GM23248 (cell line): ENCODE results near the gene ABCD1. TPM values are rescaled to one million over a fixed set of nuclear protein-coding genes. Genes with fewer than 3 reads are reported as not detected.

Experiments used
- DNase-seq: peaks from one replicate; pipeline ENCODE4 v3.0.0-alpha.2; 2015
- H2AFZ ChIP-seq: fragments of 200-600 bp; sonication (generic); 2 replicates; pipeline ENCODE4 v1.6.1; 2016; ENCODE audit warnings: antibody characterized with exemption
- H3F3A ChIP-seq: fragments of 200-600 bp; sonication (generic); 2 replicates; pipeline ENCODE4 v1.6.1; 2016; ENCODE audit warnings: mild to moderate bottlenecking, antibody characterized with exemption, mixed run types; ENCODE audit not compliant: insufficient read depth
- H3K27ac ChIP-seq: fragments of 200-600 bp; sonication (generic); 2 replicates; pipeline ENCODE4 v1.5.1; 2016; ENCODE audit warnings: mild to moderate bottlenecking
- H3K27me3 ChIP-seq: fragments of 200-600 bp; sonication (generic); replicated peaks from 2 replicates; pipeline ENCODE4 v1.6.1; 2016; ENCODE audit warnings: mild to moderate bottlenecking; ENCODE audit not compliant: insufficient read depth
- H3K36me3 ChIP-seq: fragments of 200-600 bp; sonication (generic); 2 replicates; pipeline ENCODE4 v1.6.1; 2016; ENCODE audit warnings: low read depth, mild to moderate bottlenecking
- H3K4me1 ChIP-seq: fragments of 200-600 bp; sonication (generic); 2 replicates; pipeline ENCODE4 v1.6.1; 2016; ENCODE audit warnings: mild to moderate bottlenecking; ENCODE audit not compliant: insufficient read depth
- H3K4me2 ChIP-seq: fragments of 200-600 bp; sonication (generic); one replicate; pipeline ENCODE4 v1.6.1; 2016; ENCODE audit warnings: mild to moderate bottlenecking; ENCODE audit not compliant: unreplicated experiment
- H3K4me3 ChIP-seq: fragments of 200-600 bp; sonication (generic); 2 replicates; pipeline ENCODE4 v1.5.1; 2016; ENCODE audit warnings: mild to moderate bottlenecking
- H3K79me2 ChIP-seq: fragments of 200-600 bp; sonication (generic); 2 replicates; pipeline ENCODE4 v1.6.1; 2016; ENCODE audit warnings: mild to moderate bottlenecking; ENCODE audit not compliant: insufficient read depth
- H3K9ac ChIP-seq: fragments of 200-600 bp; sonication (generic); 2 replicates; pipeline ENCODE4 v1.6.1; 2016; ENCODE audit warnings: mild to moderate bottlenecking
- H3K9me2 ChIP-seq: fragments of 200-600 bp; sonication (generic); 2 replicates; pipeline ENCODE4 v1.6.1; 2016; ENCODE audit warnings: mixed run types, mild to moderate bottlenecking, moderate library complexity; ENCODE audit not compliant: insufficient read depth
- H3K9me3 ChIP-seq: fragments of 200-600 bp; sonication (generic); one replicate; pipeline ENCODE4 v1.6.1; 2017; ENCODE audit warnings: low read depth
- H4K20me1 ChIP-seq: fragments of 200-600 bp; sonication (generic); 2 replicates; pipeline ENCODE4 v1.6.0; 2016; ENCODE audit not compliant: insufficient read depth
- EZH2 ChIP-seq: fragments of 200-600 bp; sonication (generic); IDR thresholded peaks from 2 replicates; pipeline ENCODE4 v1.6.1; 2018; ENCODE audit warnings: antibody characterized with exemption, mild to moderate bottlenecking; ENCODE audit not compliant: insufficient read depth, poor library complexity, severe bottlenecking
- EZH2phosphoT487 ChIP-seq: fragments of 200-600 bp; sonication (generic); IDR thresholded peaks from 2 replicates; pipeline ENCODE4 v1.6.1; 2018; ENCODE audit warnings: antibody characterized with exemption, moderate library complexity, mild to moderate bottlenecking, low read depth; ENCODE audit not compliant: insufficient read depth
- WGBS, 2 experiments: methylation state at CpG; one replicate each; pipeline ENCODE4 v1.1.6; 2015 to 2017; ENCODE audit warnings: low lambda C conversion rate in 2 of 2, low coverage in 1 of 2; ENCODE audit errors: missing lambda C conversion rate in 2 of 2; 5-methylcytosine and 5-hydroxymethylcytosine counted together
- in situ Hi-C: fragments of 300-500 bp; cut with MboI; formaldehyde crosslinking; loops from 2 replicates; pipeline ENCODE4 v1.15.0; 2020
- polyA plus RNA-seq: library from polyadenylated mRNA; unstranded; fragments of >200 nt; fragmentation: Nextera tagmentation; extraction: Ambion mirVana; gene quantifications from 2 replicates; pipeline ENCODE4 v1.2.1, GENCODE V29; 2016
- total RNA-seq: library from RNA; depleted of rRNA; stranded (reverse); fragments of >200 nt; shearing (Covaris generic); gene quantifications from 2 replicates; pipeline ENCODE4 v1.2.3, GENCODE V29; 2014

Gene ABCD1
- total and polyA plus RNA-seq, 2 experiments from 2014 or later: 9.8 to 24.4 TPM

- no peak for TF ChIP-seq EZH2
- no peak for TF ChIP-seq EZH2phosphoT487
- H3K27me3 ChIP-seq: no peaks in the 10 kb centered on the region
- no peaks in the 10 kb centered on the region for H3K9me2 ChIP-seq
- no peaks in the 10 kb centered on the region for H3K4me1 ChIP-seq
- no peaks in the 10 kb centered on the region for H3K9me3 ChIP-seq
- H3K4me3 ChIP-seq: no peak overlapping the region
- H2AFZ ChIP-seq: no peak overlapping the region
- 88 to 98% methylated on average over 12 to 16 of the region's 27 CpGs for WGBS, 2 experiments
- no peaks in the 10 kb centered on the region for H3F3A ChIP-seq
- in situ Hi-C loops: no loop called here
- no peaks in the 10 kb centered on the region for H4K20me1 ChIP-seq
- no peak overlapping the region for H3K4me2 ChIP-seq
- no peaks in the 10 kb centered on the region for H3K79me2 ChIP-seq
- DNase-seq: no peak
- H3K27ac ChIP-seq: no peak overlapping the region
- H3K36me3 ChIP-seq: no peaks in the 10 kb centered on the region
- H3K9ac ChIP-seq: no peak overlapping the region
Measured at GRCh38 chrX:153784325-153784967, 59.8 kb downstream of the ABCD1 start.

DNA sequence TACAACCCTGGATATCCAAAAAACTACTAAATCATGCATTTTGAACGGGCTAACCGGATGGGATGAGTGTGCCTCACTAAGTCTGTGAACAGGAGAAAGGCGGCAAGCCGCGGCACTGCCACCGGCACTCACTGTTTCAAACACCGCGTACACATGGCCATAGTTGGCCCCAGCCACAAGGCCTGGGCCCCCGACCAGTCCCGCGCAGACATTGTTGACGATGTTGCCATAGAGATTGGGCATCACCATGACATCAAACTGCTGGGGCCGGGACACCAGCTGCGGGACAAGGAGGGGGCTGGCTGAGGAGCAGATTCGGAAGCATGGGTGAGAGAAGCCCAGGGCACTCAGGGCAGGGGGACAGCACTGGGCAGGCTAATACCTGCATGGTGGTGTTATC lies 62.0 kb downstream of the ABCD1 start:
- no peak for DNase-seq
- in situ Hi-C loops: no loop called here
- H4K20me1 ChIP-seq: no peaks in the 10 kb centered on the region

DNA sequence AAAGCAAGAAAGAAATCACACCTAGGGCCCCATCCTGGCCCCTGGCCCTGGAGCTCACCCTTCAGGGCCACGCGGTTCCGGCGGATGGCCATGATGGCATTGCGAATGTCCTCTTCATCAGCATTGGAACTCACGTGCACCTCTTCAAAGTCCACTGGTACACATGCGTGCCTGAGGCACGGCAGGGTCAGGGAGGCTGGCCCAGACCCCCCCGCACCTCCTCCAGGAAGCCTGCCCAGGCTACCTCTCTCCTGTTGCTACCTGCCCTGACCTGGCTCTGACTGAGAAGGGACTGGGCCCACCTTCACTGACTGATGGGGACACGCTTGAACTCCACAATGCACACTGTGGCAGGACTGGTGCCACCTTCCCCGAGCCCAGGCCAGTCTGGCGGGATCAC lies 65.0 kb downstream of the ABCD1 start:
- H3K9me3 ChIP-seq: no peaks in the 10 kb centered on the region
- peaks cover 39% of the 10 kb centered on the region for H3K79me2 ChIP-seq
- H3K9me2 ChIP-seq: no peaks in the 10 kb centered on the region
- no peak for TF ChIP-seq EZH2
- no peak for TF ChIP-seq EZH2phosphoT487
- H2AFZ ChIP-seq: no peak overlapping the region
- WGBS, 2 experiments: 95 to 96% methylated on average over 4 to 8 of the region's 12 CpGs
- H4K20me1 ChIP-seq: no peaks in the 10 kb centered on the region
- H3K4me1 ChIP-seq: no peaks in the 10 kb centered on the region
- no peak overlapping the region for H3K27ac ChIP-seq
- in situ Hi-C loops: no loop called here
- H3K27me3 ChIP-seq: no peaks in the 10 kb centered on the region
- no peak for DNase-seq
- H3K4me3 ChIP-seq: no peak overlapping the region
- H3F3A ChIP-seq: no peaks in the 10 kb centered on the region
- H3K36me3 ChIP-seq: no peaks in the 10 kb centered on the region
- H3K9ac ChIP-seq: no peak overlapping the region
- no peak overlapping the region for H3K4me2 ChIP-seq

More for the DNA sequence above, 62.0 kb downstream of the ABCD1 start:
- Histone ChIP-seq H3F3A (no peaks in the 10 kb centered on the region), H2AFZ (no peak overlapping the region), H3K4me2 (no peak overlapping the region), H3K4me3 (no peak overlapping the region), H3K9ac (no peak overlapping the region), H3K9me2 (no peaks in the 10 kb centered on the region), H3K79me2 (peaks cover 15% of the 10 kb centered on the region), H3K9me3 (no peaks in the 10 kb centered on the region), H3K36me3 (no peaks in the 10 kb centered on the region), H3K27me3 (no peaks in the 10 kb centered on the region), H3K4me1 (no peaks in the 10 kb centered on the region), H3K27ac (no peak overlapping the region)
- WGBS, 2 experiments: 80 to 92% methylated on average over 9 to 14 of the region's 15 CpGs
- TF ChIP-seq EZH2phosphoT487 (no peak), EZH2 (no peak)

- H2AFZ ChIP-seq: no peak overlapping the region
- no peak overlapping the region for H3K9ac ChIP-seq
- H4K20me1 ChIP-seq: no peaks in the 10 kb centered on the region
- no peaks in the 10 kb centered on the region for H3K4me1 ChIP-seq
- H3F3A ChIP-seq: no peaks in the 10 kb centered on the region
- no peak overlapping the region for H3K27ac ChIP-seq
- no peak overlapping the region for H3K4me2 ChIP-seq
- H3K36me3 ChIP-seq: no peaks in the 10 kb centered on the region
- TF ChIP-seq EZH2 (no peak), EZH2phosphoT487 (no peak)
- WGBS, 2 experiments: 38 to 54% methylated on average over 12 to 16 of the region's 17 CpGs
- in situ Hi-C loops: no loop called here
- H3K4me3 ChIP-seq: no peak overlapping the region
- H3K9me2 ChIP-seq: no peaks in the 10 kb centered on the region
- H3K9me3 ChIP-seq: no peaks in the 10 kb centered on the region
- H3K79me2 ChIP-seq: peaks cover 55% of the 10 kb centered on the region
- no peaks in the 10 kb centered on the region for H3K27me3 ChIP-seq
- DNase-seq: no peak
Measured at GRCh38 chrX:153791104-153791852, 66.6 kb downstream of the ABCD1 start.
